Renal cortical epithelial cell (primary cell): ENCODE data around the gene SLC22A23. TPM values are rescaled to one million over a fixed set of nuclear protein-coding genes. Genes with fewer than 3 reads are reported as not detected.

ENCODE experiments used
- DNase-seq: peaks from one replicate; pipeline ENCODE4 v3.0.0-alpha.2; 2011; ENCODE audit warnings: low read depth
- total RNA-seq: library from RNA; depleted of rRNA; stranded (reverse); fragments of >200 nt; gene quantifications from 2 replicates; pipeline ENCODE4 v1.2.3, GENCODE V29; 2014

Gene SLC22A23
- total RNA-seq, 1 donor from 2014 or later: 2.4 TPM

DNA sequence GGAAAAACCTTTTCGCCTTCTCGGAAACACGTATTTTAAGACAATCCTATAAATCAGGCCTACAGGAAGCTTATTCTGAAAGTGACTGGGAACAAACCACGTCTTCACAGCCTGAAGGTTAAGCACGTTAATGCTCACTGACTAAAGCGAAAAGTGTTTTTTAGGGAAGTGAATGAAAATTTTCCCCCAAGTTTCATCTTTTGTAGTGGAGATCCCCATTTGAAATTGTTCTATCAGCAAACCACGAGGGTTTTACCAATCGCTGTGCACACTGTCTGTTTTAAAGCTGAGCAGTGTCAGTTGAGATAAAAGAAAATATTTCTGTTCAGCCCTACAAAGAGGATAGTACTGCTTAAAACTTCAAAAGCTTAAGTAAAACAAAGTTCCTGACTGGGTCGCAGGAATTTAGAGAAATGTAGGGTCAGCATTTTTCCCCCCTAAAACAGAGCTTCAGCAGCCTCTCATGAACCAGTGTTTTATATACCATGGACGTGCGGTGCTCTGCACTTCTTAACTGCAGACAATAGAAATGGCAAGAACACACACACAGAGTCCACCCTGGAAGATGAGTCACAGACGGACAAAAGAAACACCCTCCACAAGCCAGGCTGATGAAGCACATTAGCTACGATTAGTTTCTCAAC lies 34.9 kb downstream of the SLC22A23 start:
- peak; percentile 29 for DNase-seq

DNA sequence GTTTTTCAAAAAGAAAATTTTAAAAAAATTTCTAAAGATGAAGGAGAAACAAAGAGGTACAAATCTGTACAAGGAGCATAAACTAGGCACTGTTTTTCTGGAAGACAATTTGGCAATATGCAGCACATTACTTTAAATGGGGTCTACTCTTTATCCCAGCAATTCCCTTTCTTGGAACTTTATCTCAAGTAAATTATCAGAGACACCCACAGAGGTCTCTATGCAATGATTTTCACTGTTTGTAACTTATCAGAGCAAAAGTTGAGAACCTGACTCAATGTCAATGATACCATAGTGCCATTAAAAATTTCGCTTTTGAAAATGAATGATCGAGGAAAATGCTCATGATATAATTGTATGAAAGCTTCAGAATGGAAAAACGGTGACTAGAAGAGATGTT lies 35.7 kb downstream of the SLC22A23 start:
- DNase-seq: no peak

DNA sequence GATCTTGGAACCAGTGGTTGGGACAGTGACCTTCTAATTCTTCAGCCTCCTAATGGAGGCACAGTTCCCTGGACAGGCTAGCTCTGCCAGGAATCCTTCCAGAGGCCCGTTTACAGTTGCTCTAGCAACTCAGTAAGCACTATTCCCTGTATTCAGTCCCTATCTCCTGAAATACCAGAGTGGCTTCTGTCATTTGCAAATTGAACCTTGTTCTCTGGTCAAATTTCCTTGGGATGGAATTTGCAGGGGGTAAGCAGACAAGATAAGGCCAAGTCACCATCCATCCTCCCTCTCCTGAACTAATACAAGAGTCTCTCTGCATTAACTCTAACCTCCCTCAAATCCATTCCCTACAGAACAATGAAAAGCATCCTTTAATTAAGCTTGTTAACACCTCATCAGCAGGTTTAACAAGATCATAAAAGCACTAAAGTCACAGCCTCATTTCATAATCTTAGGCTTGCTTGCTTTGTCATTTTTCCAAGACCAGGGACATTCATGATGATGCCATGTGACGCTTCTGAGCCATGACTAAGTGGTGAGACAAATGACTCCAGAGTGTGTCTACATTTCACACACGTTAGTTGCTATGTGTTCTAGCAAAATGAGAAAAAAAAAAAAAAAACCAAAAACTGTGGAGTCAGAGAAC lies 37.1 kb downstream of the SLC22A23 start:
- DNase-seq: no peak

DNA sequence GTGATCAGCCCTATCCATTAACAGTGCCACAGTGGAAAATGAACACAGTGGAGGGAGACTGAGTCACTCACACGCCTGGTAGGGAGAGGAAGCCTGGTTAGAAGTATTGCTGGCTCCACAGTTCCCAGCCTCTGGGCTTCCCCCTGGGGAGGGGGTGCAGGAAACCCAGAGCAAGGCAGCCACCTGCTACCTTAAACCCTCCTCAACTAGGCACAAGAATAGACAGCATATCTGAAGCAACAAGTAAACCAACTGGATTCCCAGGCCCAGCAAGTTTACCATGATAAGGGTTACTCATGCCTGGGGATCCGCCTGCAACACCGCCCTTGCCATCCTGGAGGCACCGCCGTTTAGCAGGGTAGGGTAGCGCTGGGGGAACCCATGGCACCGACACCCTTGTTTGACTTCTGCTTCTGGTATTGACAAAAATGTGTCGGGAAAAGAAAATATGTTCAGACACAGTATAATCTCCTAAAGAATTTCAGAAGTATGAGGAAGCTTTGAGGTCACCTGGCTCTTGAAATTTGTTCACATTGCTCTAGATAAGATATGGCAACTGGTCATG lies 38.3 kb downstream of the SLC22A23 start:
- DNase-seq: no peak

DNA sequence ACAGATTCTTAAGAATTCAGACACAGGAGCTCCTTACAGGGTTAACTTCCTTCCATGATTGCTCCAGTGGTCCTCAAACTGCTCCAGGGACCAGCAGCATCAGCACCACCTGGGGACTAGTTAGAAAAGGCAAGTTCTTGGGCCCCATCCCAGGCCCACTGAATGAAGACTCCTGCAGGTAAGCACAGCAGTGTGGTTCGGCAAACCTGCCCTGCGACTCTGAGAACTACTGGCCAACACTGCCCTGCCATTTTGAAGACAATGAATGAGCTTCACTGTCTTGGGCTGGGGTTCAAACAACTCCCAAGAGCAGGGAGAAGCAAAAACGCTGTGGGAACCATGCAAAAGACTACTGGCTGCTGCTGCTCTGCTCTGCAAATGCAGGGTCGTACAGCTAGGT lies 39.4 kb downstream of the SLC22A23 start:
- DNase-seq: no peak

DNA sequence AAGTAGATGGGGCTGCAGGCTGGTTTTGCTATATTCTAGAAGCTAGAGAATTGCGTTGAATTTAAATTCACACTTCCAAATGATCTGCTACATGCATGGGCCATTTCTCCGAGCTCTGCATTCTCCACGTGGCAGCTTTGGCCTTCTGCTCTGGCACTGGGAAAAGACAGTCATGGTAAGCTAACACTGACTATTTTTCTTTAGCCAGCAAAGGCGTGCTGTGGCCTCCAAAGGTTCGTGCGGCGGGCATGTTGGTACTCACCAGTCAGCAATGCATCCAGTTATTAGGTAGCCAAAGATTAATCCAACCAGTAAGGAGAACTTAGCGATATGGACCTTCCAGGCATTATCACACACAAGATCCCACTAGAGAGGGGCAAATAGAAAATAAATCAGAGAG lies 41.4 kb downstream of the SLC22A23 start:
- no peak for DNase-seq

DNA sequence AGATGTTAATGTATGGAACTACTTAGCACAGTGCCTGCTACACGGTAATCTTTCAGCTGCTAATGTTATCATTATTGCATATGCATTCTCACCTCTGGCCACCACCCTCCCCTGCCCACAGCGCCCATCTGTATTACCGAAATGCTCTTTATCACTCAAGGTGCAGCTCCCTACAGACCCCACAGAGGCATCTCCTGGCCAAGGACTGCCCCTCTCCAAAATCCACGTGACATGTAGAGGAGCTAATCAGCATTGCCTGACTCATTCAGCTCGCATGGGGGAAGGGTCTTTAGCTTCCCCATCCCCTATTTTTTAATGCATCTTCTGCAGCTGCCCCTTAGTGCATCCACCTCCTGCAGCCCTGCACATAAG lies 41.8 kb downstream of the SLC22A23 start:
- no peak for DNase-seq

DNA sequence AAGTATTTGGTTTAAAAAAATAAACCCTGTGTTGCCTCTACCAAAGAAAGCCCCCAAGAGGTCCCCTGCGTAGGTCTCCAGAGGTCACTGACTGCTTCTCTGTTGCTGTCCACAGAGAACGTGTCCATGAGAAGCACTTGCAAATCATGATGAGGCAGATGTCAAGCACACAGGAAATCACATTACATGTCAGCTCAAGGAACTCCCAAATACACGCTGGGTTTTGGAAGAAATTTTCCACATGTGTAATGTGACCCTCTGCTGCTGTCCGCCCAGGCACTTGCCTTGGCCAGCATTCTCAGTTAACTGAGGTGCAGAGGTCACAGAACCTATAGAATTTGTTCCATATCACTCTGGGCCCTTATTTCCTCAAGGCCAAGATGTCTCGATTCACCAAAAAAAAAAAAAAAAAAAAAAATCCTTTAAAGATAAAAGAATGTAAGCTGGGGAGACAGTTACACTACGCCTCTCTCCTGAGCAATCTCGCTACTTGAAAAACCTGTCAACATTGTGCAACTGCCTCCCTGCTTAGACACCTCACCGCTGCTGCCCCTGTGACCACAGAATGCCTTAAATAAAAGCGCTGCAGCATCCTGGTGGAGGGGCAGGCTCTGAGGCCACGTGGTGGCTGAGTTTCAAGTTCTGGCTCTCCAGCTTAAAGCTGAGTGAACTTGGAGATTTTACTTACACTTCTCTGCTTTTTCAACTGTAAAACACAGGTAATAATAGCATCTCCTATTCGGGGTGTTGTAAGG lies 42.3 kb downstream of the SLC22A23 start:
- DNase-seq: peak; percentile 41

DNA sequence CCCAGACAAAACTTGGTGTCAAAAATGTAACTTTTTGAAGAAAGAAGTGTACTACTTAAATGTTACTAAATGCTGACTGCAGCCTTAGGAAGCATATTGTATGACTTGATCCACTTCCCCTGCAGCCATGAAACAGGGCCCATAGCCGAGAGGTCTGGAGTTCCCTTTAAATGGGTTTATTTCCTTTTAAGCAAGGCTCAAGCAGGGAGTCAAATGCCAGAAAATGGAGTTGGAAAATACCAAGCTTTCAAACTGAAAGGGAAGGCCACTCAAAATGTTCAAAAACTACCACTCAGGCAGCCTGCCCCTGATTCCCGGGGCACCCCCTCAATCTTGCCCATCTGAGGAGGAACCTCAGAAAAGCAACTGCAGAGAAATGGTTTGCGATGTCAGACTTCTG lies 43.3 kb downstream of the SLC22A23 start:
- DNase-seq: no peak

DNA sequence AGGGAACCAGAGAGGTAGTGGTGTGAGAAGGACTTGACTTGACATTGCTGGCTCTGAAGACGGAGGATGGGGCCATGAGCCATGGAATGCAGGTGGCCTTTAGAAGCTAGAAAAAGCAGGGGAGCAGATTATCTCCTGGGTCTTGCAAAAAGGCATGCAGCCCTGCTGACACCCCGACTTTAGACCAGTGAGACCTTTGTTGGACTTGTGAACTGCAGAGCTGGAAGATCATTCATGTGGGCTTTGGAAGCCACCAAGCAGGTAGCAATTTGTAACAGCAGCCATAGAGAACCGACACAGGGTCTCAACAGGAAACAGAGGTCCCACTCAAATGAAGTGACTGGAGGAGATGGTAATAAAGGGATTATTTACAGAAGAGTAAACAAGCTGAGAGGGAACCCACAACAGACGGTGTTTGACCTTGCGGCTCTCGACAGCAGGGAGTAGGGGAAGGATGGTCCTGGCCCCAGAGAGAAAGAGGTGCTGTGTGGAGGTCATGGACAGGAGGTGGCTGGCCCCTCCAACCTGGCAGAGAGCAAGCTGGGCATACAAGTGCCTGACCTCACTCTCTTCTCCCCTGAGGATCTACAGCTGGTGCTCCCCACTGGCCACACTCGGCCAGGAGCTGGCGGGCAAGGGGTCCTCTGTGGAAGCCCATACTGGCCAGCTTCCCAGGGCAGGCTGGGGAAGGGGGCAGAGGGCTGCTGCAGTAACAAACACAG lies 43.9 kb downstream of the SLC22A23 start:
- no peak for DNase-seq

DNA sequence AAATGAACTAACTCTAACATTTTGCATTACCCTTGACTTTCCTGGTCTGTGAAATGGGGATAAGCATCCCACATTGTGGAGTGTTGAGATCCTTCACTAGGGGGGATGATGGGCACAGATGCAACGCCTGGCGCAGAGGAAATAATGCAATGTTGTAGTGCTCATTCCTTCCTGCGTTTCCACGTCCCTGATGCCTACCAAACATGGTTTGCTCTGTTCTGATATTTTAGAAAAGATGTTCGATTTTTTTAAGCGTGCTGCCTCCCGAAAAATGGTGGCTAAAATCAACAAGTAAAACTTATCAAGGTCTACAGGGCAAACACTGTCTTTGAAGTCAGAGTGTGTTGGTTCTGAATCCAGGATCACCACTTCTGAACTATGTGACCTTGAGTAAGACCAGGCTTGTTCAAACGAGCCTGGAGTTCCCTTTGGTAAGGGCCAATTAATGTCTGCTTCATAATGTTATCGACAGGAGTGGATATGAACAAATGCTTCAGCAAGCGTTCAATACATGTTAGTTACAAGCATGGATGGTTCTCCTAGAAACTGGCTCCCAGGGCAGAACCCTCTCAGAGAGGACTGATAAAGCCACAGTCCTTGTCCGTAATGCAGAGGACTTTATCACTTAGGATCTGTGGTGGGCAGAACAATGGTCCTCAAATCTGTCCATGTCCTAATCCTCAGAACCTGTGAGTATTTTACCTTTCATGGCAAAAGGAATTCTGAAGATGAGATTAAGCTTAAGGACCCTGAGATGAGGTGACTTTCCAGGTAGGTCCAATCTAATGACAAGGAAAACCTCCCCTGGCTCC lies 44.7 kb downstream of the SLC22A23 start:
- DNase-seq: no peak

DNA sequence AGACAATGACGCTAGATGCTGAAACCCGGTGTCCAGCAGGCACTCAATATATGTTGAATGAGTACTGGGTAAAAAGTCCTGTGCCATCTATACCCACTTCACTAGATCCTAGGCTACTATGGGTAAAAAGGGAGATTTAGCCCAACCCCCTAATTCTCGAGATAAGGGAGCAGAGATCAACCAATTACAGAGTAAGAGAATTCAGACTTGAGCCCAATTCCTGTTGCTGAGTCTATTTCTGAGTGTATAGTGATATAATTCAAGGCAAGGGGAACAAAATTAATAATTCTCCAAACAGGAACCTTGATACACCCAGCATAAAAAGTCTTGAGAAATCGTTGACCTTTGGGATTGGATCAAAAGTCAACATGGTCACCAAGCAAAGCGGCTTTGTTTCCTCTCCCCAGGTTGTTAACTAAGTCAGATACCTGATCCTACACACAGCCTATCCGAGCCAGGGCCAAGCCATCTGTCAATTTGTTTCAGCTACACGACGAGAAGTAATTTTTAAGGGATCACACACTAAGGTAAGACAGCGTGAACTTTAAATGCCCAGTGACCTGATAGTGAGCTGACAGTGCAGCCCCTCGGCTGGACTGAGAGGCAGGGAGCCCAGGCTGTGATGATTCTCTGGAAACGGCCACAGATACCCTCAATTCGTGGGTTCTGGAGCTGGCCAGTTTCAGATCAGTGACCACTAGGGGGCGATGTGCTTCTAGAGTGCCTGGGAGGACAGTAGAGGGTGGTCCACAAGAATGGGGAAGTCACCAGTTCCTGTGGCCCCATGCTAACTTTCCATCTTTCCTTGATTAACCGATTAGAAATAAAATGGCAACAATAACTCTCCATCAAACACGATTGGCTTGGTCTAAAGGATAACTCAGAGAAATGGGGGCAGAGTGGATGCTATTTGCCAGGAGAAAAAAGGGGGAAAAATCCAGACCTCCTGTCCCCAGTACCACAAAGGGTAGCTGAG lies 46.2 kb downstream of the SLC22A23 start:
- no peak for DNase-seq

DNA sequence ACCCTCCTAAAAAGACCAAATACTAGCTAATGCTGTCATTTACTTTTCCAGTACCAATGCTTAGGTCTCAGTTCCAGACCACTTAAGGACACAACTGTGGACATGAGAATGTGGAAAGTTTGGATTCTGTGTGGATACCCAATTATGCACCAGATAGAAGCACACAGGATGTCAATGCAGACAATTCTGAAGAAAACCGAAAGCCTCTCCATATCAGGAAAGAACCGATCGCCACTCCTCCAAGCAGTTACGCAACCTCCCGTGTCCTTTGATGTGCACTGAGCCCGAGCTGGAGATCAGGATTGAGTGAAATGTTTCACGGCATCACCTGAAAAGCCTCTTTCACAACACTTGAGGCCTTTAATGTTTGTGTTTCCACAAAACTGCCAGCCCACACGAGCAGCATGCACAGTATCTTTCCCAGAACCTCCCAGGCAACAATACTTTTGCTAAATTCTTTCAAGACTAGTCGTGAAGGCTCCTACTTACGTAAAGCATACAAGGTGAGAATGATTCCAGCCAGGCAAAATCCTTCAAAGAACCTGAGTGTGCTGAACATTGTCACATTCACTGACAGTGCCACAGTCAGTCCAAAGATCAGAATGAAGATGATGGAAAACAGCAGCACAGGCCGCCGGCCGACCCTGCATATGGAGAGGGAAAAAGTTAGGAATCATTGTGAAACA lies 47.0 kb downstream of the SLC22A23 start:
- DNase-seq: peak; percentile 83

DNA sequence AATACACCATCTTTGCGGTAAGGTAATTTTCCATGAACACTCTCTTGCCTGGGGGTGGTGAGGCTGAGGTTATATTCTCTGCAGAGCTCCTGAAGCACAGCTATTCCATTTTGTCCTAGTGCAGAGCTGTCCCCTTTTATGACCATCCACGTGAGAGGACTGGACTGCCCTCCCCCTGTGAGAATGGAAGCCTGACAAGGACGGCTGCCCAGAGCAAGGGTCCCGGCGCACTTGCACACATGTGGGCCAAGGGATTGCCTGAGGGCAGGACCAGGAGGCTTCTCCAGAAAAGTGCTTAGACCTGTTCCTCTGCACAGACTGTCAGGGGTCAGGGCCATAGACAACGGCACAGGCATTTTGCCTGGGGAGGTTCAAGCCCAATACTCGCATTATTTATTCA lies 48.2 kb downstream of the SLC22A23 start:
- DNase-seq: no peak

DNA sequence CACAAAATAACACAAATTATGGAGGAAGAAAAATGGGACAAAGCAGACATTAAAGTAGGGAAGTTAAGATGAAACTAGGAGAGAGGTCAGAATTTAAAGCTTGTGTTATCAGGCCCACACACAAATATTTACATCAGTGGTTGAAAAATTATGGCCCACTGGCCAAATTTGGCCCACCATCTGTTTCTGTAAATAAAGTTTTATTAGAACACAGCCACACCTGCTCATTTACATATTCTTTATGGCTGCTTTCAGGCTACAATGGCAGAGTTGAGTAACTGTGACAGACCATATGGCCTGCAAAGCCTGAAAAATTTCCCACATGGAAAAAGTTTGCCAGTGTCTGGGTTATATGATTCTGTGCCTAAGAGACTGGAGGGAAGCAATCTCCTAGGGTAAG lies 49.0 kb downstream of the SLC22A23 start:
- no peak for DNase-seq

DNA sequence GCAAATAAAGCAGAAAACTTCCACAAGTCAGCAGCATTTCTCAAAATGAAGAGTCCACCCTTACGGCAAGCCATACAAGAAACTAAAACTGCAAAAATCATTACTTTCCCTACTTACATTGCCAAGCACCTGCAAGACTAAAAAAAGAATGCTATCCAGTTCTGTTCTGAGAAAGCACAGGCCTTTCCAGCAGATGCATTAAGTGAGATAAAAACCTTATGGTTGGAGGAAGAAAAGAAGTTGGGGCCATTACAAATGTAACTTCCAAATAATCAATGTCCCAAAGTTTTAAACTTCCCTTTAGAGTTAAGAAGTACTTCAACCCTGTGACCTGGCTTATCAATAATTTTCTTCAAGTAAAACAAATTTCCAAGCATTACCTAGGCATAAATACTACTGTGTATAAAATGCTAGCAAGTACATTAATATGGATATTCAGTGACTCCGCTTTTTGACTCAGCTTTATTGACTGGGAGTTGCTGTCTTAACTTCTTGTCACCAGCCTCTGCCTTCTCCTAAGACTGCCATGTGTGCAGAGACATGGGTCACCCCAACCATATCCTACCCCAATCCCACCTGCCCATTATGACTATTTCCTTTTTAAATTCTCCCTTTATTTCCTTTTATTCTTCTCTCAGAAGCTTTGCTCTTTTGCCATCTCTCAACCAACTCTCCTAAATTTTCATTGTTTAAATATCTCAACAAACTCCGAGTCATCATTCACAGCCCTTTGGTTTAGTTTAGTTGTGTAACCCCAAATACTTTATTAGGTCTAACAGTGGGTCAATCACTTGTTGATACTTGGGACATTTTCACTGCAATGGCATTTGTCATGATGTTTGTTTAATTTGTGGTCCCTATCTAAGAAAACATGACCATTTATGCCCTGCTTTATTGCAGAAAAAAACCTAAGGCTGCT lies 49.7 kb downstream of the SLC22A23 start:
- DNase-seq: no peak

DNA sequence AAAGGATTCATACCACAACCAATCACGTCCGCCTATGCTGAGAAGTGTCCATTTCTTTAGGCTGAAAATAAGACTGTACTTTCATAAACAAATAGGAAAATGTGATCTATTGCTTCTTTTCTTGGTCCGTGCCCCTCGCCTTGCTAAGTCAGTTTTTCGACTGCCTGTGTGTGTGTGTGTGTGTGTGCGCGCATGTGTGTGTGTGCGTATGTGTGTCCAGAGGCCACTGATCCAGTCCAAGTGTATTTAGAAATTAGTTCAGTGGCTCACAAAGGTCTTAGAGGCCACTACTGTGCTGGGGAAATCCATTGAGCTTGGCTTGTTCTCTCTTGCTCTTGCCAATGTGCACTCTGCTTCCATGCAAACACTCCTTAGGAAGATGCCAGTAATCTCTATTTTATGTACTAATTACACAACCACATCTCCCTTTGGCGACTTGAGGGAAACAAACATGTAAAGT lies 50.5 kb downstream of the SLC22A23 start:
- no peak for DNase-seq

DNA sequence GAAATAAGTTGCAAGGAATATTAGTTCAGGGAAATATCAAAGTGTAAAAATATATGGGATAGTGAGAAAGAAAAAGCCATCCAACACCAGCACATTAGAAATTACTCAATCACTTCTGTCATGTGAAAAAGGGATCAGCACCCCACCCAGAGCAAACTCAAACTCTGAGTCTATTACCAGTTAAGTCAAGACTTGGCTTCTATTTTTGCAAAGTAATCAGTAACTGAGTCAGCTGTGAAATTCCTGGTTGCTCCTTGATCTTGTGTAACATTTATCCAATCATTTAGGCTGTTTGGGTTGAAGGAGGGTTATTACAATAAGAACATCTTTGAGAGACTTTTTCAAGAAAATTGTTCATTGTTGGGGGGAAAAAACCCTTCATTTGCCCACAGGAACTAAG lies 51.2 kb downstream of the SLC22A23 start:
- peak; percentile 92 for DNase-seq
